H1 (cell line): ENCODE data around the gene RP9. TPM values are rescaled to one million over a fixed set of nuclear protein-coding genes. Genes with fewer than 3 reads are reported as not detected.

Experiments used
- BACH1 ChIP-seq: IDR thresholded peaks from 2 replicates; pipeline ENCODE4 v1.6.1; 2012; ENCODE audit warnings: low read length, improper control_type of control experiment
- CBX5 ChIP-seq: fragments of 300-800, 300-1000 bp; sonication (generic); IDR thresholded peaks from 2 replicates; pipeline ENCODE4 v1.7.1; 2016; ENCODE audit warnings: antibody characterized with exemption, low read length, low read depth
- CHD1 ChIP-seq: IDR thresholded peaks from 2 replicates; pipeline ENCODE4 v1.6.1; 2012; ENCODE audit warnings: low read depth, low read length, improper control_type of control experiment
- FOSL1 ChIP-seq: IDR thresholded peaks from 2 replicates; pipeline ENCODE4 v1.6.1; 2011; ENCODE audit warnings: mild to moderate bottlenecking, low read depth, low read length, moderate library complexity; ENCODE audit not compliant: insufficient read depth
- GTF2F1 ChIP-seq: IDR thresholded peaks from 2 replicates; pipeline ENCODE4 v1.6.1; 2012; ENCODE audit warnings: low read depth, low read length, improper control_type of control experiment, borderline replicate concordance
- JUND ChIP-seq: IDR thresholded peaks from 2 replicates; pipeline ENCODE4 v1.6.1; 2011; ENCODE audit warnings: mild to moderate bottlenecking, improper control_type of control experiment, low read length
- NANOG ChIP-seq: IDR thresholded peaks from 2 replicates; pipeline ENCODE4 v1.6.1; 2011; ENCODE audit warnings: low read length, low read depth, mild to moderate bottlenecking, inconsistent platforms; ENCODE audit not compliant: insufficient read depth, poor library complexity, severe bottlenecking
- NRF1 ChIP-seq: IDR thresholded peaks from 2 replicates; pipeline ENCODE4 v1.6.1; 2011; ENCODE audit warnings: mild to moderate bottlenecking, low read depth, low read length, improper control_type of control experiment
- POLR2A ChIP-seq, 2 experiments: IDR thresholded peaks; 1 replicate in 1 of 2; 2 replicates in 1 of 2; pipeline ENCODE4 v1.6.1; 2011; ENCODE audit warnings: low read depth in 2 of 2, low read length in 2 of 2, mild to moderate bottlenecking in 2 of 2; ENCODE audit errors: control extremely low read depth in 1 of 2
- RBBP5 ChIP-seq: IDR thresholded peaks from 2 replicates; pipeline ENCODE4 v1.7.1; 2012; ENCODE audit warnings: low read depth, mild to moderate bottlenecking, inconsistent platforms, low read length, moderate library complexity, borderline replicate concordance
- RFX5 ChIP-seq: IDR thresholded peaks from 2 replicates; pipeline ENCODE4 v1.6.1; 2011; ENCODE audit warnings: low read depth, low read length, improper control_type of control experiment, borderline replicate concordance
- RNF2 ChIP-seq: fragments of 200-900, 300-1000 bp; sonication (generic); IDR thresholded peaks from 2 replicates; pipeline ENCODE4 v1.7.1; 2016; ENCODE audit warnings: borderline replicate concordance, low read depth, mild to moderate bottlenecking, antibody characterized with exemption, low read length; ENCODE audit not compliant: poor library complexity, severe bottlenecking; ENCODE audit errors: missing control alignments
- SAP30 ChIP-seq: fragments of 300-600 bp; sonication (generic); IDR thresholded peaks from 2 replicates; pipeline ENCODE4 v1.7.1; 2012; ENCODE audit warnings: low read length, moderate library complexity, mild to moderate bottlenecking, inconsistent platforms; ENCODE audit not compliant: insufficient read depth, insufficient replicate concordance
- SP2 ChIP-seq: IDR thresholded peaks from 2 replicates; pipeline ENCODE4 v1.6.1; 2012; ENCODE audit warnings: mild to moderate bottlenecking, low read length, inconsistent platforms
- SUZ12 ChIP-seq: fragments of 200-600 bp; sonication (generic); IDR thresholded peaks from 2 replicates; pipeline ENCODE4 v1.6.1; 2012; ENCODE audit warnings: mild to moderate bottlenecking, inconsistent platforms, low read length, moderate library complexity, mixed read lengths
- TAF1 ChIP-seq: IDR thresholded peaks from 2 replicates; pipeline ENCODE4 v1.6.1; 2011; ENCODE audit warnings: mild to moderate bottlenecking, low read depth, low read length
- TEAD4 ChIP-seq: IDR thresholded peaks from 2 replicates; pipeline ENCODE4 v1.6.1; 2012; ENCODE audit warnings: low read depth, low read length, inconsistent platforms, mixed read lengths
- YY1 ChIP-seq: IDR thresholded peaks from 2 replicates; pipeline ENCODE4 v1.6.1; 2011; ENCODE audit warnings: low read depth, mild to moderate bottlenecking, low read length
- polyA plus RNA-seq, 7 experiments: library from polyadenylated mRNA; depleted of rRNA in 3 of 7; stranded (reverse) in 5 of 7; unstranded in 2 of 7; fragments of >200 nt in 5 of 7; fragments of 200-250 nt in 2 of 7; gene quantifications; 1 replicate in 5 of 7; 2 replicates in 1 of 7; 4 replicates in 1 of 7; pipeline versions ENCODE4 v1.2.1 to v1.2.3, GENCODE V29; 2011 to 2013; ENCODE audit warnings: missing spikeins in 2 of 7, mixed read lengths in 2 of 7
- total RNA-seq: library from RNA; stranded (reverse); fragmentation: NEBNext Ultra II Directional; extraction: Animal tissue kit (Norgen Biotek cat#: 25700); gene quantifications from 2 replicates; pipeline ENCODE4 v1.2.1, GENCODE V29; 2021
- TF ChIP-seq, protein P1 (sequence below): IDR thresholded peaks from 2 replicates; pipeline ENCODE4 v1.6.1; 2012; ENCODE audit warnings: low read length, inconsistent platforms
- TF ChIP-seq, protein P2 (sequence below): IDR thresholded peaks from 2 replicates; pipeline ENCODE4 v1.6.1; 2012; ENCODE audit warnings: inconsistent platforms

Gene RP9
- total and polyA plus RNA-seq, 2 of the 8 experiments (the other 6 are each of a cell fraction or from before 2014, with no cell fraction given), result 11.0 to 12.4 TPM

DNA sequence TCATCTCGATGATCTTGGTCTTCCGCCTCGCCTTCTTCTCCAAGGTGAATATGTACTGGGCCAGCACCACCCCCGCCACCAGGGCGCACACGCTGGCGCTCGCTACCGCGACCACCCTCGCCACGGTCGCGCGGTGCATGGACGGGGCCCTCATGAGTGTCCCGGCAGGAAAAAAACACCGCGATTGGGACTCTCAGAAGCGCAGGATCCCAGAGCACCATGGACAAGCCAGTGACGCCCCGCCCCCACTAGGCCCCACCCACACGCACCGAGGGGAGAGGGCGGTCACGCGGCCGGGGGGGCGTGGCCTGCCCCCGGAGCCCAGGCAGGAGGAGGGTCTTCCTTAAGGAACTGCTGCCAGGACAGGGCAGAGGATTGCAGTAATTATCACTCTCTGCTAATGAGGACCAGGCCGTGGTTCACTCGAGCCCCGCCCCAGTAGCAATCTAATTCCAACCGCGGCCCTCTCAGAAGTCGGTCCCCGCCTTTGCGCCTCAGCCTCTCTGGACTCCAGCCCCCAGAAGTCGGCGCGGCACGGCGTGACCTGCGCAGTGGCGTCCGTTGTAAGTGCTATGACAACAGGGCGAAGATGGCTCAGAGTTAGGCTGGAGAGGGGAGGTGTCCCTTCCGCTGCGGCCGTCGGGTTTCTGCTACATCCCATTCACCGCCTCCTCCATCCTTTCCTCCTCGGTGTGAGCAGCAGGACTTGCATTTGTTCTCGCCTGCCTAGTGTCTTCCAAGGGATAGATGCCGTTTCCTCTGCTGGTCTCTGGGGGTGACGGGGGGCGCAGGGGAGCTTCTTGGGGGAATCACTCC, 20.0 kb upstream of the RP9 start, which contains the start of gene BBS9 (continued):
- TF ChIP-seq TAF1 (peak; percentile 53; the same call in 1 of the 2 replicates), SP2 (no peak), GTF2F1 (no peak), CHD1 (no peak), SUZ12 (no peak), RBBP5 (peak; percentile 71; the same call in 1 of the 2 replicates), BACH1 (no peak), NANOG (no peak), TEAD4 (no peak), FOSL1 (no peak), POLR2A (IDR thresholded peaks at IDR 0.05; ENCODE audit: control extremely low read depth in 1 of 2, low read depth in 2 of 2, low read length in 2 of 2) (0 out of 3 replicates have a peak, but pooled peaks of 1 of the 2 experiments have one; percentile 46), CBX5 (no peak), NRF1 (peak; percentile 70), RNF2 (no peak), SAP30 (peak; percentile 76), YY1 (0 out of 2 replicates have a peak, but pooled peaks have one; percentile 27), RFX5 (no peak), JUND (no peak)
- TF ChIP-seq, protein P1, sequence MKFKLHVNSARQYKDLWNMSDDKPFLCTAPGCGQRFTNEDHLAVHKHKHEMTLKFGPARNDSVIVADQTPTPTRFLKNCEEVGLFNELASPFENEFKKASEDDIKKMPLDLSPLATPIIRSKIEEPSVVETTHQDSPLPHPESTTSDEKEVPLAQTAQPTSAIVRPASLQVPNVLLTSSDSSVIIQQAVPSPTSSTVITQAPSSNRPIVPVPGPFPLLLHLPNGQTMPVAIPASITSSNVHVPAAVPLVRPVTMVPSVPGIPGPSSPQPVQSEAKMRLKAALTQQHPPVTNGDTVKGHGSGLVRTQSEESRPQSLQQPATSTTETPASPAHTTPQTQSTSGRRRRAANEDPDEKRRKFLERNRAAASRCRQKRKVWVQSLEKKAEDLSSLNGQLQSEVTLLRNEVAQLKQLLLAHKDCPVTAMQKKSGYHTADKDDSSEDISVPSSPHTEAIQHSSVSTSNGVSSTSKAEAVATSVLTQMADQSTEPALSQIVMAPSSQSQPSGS, result no peak
- TF ChIP-seq, protein P2, sequence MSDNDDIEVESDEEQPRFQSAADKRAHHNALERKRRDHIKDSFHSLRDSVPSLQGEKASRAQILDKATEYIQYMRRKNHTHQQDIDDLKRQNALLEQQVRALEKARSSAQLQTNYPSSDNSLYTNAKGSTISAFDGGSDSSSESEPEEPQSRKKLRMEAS, result no peak
